RPMI7951 (cell line): ENCODE results near the gene DGCR8. TPM values are rescaled to one million over a fixed set of nuclear protein-coding genes. Genes with fewer than 3 reads are reported as not detected.

ENCODE experiments used
- DNase-seq: peaks from one replicate; pipeline ENCODE4 v3.0.0-alpha.2; 2012; ENCODE audit warnings: low read depth
- total RNA-seq: library from RNA; depleted of rRNA; stranded (reverse); fragments of >200 nt; shearing (Covaris generic); gene quantifications from 2 replicates; pipeline ENCODE4 v1.2.3, GENCODE V29; 2014

DGCR8 gene
- total RNA-seq, 1 experiment from 2014 or later: 9.9 TPM

DNA sequence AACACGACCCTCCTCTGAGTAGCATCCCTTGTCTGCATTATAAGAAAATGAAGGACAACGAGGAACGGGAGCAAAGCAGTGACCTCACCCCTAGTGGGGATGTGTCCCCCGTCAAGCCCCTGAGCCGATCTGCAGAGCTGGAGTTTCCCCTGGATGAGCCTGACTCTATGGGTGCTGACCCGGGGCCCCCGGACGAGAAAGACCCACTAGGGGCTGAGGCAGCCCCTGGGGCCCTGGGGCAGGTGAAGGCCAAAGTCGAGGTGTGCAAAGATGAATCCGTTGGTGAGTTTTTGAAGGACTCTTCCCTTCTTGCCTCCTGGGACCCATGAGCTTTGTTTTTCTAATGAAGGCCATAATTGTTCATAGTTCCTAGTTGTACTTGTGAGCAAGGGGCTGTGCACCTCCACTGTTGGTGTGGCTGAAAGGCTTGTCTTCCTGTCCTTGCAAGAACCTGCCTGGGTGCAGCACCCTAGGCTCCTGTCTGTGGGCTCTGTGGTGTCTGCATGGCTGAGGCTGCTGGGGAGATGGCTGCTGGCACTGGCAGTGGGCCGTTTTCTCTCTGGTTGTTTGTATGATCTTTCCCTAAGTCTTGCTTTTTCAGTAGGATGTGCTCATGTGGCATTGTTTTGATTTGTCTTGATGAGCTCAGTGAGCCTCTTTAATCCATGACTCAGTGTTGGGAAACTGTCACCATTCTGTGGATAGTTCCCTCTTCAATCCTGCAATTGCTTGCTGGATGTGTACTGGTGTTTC lies 10.1 kb downstream of the DGCR8 start:
- DNase-seq: no peak

DNA sequence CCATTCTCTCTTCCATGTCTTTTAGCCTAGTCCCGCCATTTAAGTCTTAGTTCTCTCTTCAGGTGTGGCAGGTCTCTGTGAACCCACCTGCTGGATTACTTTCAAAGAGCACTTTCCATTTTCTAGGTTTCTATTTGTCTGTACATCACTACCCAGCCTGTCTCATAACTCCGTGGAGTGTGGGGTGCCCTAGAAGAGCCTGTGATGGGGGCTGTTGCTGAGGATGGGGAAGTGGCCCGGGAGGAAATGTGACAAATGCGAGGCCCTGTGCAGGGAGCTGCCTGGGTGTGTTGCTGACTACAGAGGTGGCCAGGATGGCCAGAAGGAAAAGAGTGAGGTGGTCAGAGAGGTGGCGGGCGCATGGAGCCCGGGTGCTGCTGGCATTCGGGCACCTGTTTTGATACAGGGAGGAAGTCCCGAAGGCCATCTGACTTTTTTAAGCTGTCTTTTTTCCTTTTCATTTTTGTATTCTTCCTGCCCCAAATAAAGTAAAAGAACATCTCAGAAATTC lies 10.7 kb downstream of the DGCR8 start:
- no peak for DNase-seq

DNA sequence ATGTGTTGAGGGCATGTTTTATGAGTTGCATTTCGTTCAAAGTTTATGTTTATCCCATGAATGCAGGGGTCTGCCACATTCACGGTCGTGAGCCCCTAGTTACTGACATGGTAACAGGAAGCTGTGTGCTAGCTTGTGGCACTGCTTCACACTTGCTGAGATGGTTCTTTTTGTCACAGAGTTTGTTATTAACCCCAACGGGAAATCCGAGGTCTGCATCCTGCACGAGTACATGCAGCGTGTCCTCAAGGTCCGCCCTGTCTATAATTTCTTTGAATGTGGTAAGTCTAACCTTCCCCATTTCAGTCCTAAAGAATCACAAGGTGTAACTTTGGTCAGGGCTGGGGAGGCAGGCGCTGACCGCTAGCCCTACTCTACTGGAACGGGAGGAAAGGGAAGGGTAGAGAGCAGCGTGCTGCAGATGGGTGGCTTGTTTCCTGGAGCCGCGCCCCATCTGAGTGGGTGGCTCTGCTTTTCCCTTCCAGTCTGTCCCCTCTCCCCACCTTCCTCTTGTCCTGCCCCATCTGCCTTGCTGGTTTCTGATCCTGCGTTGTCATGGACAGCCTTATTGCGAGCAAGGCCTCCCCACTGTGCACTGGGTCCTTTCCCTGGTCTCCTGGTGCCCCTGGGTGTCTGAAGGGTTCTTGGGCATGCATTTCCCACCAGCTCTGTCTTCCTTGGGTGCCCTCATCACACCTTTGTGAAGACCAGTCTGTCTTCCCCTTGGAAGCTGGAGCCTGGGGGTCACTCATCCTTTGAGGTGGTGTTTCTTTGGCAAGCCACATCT lies 11.8 kb downstream of the DGCR8 start:
- DNase-seq: no peak

DNA sequence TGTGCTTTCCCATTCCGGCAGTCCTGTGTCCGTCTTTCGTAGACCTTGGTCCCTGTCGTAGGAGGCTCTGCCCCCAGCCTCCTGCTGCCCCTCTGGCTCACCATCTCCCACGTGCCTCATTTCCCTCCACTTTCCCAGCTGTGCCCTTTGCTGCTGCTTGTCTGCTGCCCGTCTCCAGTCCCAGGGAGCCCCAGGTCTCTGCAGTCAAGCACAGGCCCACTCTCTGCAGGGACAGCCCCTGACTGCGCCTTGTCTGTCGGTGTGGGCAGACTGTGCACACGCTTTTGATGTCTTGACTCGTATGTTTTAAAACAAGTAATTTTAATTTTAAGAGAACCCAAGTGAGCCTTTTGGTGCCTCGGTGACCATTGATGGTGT lies 12.4 kb downstream of the DGCR8 start:
- DNase-seq: no peak

DNA sequence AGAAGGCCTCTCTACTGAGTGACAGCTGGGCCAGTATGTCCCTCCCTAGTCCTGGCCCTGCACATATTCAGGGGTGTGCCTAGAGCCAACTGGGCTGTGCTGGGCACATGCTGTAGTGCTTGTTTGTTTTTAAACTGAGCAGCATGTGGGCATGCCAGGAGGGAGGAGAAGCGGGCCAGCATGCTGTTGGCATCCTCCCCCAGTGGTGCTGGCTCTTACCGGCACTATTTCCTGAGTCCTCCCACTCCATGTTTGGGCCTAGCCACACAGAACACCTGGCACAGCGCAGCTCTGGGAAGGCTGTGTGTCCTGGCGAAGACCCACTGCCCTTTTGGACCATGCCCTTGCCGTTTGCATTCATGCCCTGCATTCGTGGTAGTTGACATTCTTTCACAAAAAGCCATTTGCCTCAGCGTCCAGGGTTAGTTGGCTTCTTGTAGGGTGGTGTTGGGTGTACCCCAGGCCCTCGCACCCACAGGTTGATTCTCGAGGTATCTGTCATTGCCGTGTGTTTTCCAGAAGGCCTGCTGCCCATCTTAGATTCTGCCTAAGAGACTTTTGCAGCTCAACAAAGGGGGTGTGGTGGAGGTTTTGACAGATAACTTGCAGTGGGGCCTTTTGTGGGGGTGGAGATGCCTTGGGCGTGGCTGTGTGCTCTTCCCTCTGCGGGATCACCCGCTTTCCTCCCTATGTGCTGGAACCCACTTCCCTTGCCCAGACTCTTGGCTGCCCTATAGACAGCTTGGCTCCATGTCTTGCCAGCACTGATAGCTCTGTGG lies 13.6 kb downstream of the DGCR8 start:
- DNase-seq: no peak

DNA sequence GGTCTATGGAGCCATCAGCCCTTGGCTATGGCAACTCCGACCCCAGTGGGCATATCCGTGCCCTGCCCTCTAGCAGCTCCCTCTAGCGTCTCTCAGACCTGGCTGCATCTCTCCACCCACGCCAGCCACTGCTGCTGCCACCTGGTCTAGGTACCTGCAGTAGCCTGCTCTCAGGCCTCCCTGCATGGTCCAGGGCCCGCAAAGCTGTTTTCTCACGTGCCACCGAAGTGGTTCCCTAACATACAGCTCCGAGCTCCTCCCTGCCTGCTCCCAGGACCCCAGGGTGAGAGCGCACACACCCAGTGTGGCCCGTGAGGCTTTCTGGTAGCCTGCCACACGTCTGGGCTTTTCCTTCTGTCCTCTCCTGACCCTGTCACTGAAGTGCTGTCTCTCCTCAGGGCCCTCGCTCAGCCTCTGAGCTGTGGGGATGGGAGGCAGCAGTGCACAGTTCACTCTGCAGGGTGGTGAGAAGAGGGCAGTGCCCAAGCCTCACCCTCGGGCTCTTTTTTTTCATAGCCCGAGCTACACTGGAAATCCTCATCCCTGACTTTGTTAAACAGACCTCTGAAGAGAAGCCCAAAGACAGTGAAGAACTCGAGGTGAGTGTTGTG lies 14.3 kb downstream of the DGCR8 start:
- no peak for DNase-seq

DNA sequence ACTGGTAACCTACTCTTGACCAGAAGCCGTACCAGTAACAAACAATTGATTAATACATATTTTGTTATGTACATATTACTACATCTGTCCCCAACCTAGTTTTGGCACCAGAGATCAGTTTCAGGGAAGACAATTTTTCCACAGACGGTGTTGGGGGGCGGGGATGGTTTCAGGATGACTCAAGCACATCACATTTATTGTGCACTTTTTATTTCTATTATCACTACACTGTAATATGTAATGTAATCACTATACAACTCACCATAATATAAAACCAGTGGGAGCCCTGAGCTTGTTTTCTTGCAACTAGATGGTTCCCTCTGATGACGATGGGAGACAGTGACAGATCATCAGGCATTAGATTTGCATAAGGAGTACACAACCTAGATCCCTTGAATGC lies 15.5 kb downstream of the DGCR8 start:
- no peak for DNase-seq

DNA sequence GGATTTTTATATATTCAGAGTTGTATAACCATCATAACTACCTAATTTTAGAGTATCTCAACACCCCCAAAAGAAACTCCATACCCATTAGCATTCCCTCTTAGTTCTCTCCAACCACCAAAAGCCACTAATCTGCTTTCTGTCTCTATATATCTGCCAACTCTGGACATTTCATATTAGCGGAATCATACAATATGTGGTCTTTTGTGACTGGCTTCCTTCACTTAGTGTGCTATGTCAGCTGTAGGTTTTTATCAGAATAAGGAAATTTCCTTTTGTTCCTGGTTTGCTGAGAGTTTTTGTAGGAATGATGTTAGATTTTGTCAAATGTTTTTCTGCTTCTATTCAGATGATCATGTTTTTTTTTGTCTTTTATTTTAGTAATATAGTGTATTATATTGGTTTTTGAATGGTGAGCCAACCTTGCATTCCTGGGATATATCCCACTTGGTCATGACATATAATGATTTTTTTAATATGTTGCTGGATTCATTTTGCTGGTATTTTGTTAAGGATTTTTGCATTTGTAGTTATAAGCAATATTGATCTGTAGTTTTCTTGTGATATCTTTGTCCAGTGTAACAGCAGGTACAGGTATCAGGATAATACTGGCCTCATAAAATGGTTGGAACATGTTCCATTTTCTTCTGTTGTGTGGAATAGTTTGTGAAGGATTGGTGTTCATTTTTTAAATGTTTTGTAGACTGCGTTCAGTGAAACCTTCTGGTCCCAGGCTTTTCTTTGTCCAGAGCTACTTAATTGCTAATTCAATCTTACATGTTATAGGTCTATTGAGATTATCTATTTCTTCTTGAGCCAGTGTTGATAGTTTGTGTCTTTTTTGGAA lies 16.8 kb downstream of the DGCR8 start:
- DNase-seq: no peak

DNA sequence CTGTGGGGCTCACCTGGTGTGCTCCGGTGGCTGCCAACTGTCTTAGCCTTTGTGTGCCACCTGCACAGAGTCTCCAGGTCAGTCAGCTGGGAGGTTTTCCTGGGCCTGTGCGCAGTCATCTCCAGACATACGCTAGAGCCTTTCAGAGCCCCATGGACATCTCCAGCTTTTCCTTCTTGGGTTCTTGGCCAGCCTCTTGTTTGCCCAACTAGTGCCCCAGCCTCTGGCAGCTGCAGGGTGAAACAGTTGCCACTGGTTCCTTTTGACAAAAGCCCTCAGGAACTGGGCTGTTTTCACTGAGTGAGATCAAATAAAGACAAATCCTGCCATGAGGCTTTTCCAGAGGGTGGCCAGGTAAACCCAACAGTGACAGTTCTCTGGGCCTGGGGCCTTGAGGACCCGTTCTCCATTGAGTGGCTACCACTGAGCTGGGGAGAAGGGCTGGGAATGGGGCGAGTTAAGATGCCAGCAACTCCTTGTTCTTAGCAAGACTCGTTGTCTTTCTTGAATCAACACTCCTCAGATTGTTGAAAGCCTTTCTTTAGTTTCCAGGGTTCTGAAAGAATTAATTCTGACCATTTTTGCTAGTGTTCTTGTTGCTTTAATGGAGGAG lies 19.2 kb downstream of the DGCR8 start:
- no peak for DNase-seq

DNA sequence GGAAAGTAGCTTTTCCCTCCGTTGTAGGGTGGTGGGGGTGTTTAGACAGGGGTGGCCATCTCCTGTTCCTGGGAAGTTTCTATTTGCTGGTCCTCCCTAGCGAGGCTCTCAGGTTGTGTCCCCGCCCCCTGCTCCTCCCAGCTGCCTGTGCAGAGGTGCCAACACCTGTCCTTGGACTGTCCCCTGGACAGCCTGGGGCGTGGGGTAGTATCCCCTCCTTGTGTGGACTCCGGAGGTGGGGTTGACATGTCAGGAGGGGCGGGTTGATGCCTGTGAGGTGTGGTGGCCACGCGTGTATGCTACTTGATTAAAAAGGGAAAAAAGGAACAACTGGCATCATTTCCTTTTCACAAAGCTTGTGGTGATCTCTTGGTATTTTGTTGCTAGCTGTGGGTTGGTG lies 21.6 kb downstream of the DGCR8 start:
- DNase-seq: no peak

DNA sequence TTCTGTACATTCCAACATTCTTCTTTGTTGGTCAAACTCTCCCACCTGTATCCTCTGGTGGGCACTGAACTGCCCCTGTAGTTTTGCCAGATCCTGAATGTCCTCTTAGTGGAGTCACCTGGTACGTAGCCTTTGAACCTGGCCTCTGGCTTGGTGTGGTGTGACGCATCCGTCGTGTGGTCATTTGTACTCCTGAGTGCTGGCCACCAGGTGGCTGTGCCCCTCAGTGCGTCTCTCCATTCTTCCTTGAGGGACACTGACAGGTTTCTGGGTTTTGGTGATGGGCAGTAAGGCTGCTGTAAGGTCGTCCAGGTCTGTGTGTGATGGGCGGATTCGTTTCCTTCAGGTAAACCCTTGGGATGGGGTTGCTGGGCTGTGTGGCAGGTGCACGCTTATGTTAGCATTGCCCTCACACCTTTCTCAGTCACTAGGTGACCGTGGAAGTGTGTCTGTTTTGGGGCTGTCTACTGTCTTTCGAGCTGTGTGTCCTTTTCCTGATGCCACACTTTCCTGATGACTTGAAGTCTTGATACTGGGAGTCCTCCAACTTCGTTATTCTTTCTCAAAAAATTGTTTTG lies 22.3 kb downstream of the DGCR8 start:
- no peak for DNase-seq

DNA sequence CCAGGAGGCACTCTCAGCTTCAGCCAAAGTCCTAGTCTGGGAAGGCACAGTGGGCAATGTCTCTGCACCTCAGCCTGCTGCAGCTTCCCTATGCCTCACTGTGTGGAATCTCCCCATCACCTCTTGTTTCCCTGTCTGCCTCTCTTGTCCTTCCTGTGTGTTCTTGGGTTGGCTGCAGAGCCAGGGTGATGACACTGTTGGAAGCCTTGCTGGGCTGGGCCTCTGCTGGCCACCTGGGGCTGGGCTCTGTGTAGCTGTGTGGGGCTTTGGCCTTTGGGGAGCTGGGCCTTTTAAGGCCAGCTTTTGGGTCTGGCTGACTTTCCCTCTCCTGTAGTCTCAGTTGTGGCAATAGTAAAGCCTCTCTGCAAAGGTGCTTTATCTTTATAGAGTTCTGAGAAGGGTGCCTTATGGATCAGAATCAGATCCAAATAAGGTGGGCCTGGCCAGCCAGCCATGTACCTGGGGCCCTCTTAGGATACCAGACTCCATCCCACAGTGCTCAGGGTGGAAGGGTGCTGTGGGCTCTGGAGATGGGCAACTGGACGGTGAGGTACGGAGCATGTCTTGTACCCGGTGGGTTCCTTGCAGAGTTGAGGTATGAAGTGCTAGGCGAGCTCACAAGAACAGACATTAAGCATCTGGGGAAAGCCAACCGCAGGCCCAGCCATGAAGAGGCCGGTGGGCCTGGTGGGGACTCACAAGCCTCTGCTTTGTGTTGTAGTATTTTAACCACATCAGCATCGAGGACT lies 25.6 kb downstream of the DGCR8 start:
- DNase-seq: no peak

DNA sequence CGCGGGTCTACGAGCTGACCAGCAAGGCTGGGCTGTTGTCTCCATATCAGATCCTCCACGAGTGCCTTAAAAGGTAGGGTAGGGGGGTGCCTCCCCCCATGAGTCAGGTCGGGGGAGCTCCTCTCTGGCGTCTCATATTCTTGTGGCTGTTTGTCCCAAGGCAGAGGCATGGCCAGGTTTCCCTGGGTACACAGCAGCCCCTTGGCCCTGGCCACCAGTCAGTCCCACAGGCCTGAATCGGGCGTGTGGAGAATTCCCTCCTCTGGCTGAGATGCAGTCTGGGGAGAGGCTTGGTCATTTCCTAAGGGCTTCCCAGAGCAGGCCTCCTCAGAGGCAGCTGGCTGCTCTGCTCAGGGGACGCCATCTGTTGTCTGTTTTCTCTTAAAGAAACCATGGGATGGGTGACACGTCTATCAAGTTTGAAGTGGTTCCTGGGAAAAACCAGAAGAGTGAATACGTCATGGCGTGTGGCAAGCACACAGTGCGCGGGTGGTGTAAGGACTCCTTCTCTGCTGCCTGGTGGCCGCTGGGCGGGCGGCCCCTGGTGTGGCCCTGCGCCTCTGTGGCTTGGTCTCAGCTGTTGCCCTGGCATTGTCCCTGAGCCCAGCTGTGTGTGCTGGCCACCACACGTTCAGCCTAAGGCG lies 26.3 kb downstream of the DGCR8 start:
- DNase-seq: no peak

DNA sequence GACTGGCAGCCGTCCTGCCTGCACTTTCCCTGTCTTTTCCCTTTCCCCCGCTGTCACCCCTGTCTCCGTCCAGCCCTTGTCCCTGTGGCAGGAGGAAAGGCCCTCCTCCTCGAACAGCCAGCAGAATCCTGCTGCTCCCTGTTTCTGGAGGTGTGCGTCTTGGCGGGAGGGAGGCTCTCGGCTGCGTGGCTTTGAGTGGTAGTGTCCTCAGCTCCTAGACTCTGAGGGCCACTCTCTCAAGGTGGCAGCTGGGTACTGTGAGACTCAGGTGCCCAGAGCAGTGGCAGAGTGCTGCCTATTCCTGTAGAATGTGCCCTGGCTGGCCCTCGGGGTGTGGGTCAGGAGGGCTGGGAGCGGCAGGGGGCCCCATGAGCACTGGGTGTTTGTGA lies 26.8 kb downstream of the DGCR8 start:
- DNase-seq: no peak

DNA sequence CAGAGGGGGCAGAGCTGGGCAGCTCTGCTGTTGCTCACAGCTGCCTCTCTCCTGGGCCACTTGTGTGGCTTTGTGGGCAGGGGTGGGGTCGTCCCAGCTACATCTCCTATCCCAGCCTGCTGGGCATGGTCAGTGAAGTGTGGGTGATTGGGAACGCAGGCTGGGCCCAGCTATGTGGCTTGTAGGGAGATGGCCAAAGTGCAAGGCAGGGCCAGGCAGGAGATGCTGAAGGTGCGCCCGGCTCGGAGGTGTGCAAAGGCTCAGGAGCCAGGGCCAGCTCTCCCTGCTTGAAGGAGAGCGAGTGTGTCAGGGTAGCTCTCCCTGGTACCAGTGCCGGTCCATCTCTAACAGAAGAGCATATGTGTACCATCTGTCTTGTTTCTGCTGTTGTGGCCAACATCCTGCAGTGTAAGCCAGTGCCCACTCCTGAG lies 27.4 kb downstream of the DGCR8 start:
- DNase-seq: no peak

DNA sequence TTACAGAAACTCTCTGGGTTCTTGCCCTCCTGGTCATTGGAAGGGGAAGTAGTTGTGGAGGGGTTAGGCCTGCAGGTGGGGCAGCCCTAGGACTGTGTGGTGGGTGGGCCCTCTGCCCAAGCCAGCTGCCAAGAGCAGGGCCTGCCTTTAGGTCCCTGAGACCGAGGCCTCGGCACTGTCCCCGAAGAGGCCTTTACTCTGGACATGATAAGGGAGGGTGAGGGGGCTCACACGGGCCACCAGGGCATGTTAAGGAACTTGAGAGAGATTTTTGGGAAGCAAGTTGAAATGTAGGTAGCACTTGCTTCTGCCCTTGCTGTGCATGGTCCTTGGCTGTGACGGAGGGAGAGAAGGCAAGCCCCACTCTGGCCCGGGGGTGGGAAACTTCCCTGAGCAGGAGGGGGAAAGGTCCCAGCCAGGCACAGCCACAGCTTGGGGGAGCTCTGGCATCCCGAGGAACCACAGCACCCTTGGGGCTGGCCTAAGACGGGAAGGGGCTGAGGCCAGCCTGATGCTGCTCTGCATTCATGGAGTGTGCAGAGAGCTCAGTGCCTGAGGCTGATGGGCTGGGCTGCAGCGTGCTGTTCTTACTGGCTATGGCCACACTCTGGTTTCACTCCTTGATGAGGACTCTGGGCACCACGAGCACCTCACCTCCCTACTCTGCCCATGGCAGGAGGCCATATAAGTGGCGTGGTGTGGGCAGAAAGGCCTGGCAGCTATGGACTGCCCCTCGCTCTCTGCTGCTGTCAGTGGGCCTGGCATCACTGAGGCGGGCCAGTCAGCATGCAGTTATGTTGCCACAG lies 28.1 kb downstream of the DGCR8 start:
- DNase-seq: no peak

DNA sequence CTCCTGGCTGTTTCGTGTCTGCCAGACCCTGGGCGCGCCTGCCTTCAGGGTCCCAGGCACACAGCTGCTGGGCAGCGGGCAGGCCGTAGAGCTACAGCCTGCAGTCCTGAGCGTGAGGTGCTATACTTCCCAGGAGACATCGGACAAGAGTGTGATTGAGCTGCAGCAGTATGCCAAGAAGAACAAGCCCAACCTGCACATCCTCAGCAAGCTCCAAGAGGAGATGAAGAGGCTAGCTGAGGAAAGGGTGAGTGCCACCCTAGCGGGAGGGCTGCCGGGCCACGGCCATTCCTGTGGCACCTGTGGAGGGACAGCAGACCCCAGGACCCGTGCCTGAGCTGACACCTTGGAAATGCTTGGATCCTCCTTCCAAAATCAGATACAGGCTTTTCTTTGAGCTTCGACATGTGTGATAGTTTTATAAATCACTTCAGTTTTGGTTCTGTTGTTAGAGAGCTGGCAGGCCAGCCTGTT lies 28.8 kb downstream of the DGCR8 start:
- DNase-seq: no peak
